ENCODE data around the gene FOXD1. TPM values are rescaled to one million over a fixed set of nuclear protein-coding genes. Genes with fewer than 3 reads are reported as not detected.

Gene FOXD1
- total RNA-seq, 2 experiments from 2014 or later = 0.34 to 0.46 TPM

- ChIA-PET POLR2A (no interaction called here), CTCF (interaction anchor here (1.2 kb wide), 1 partner anchor 11 kb away, joined by 4 read pairs; no protein-coding TSS in a partner anchor)
Measured at GRCh38 chr5:73442996-73443627, 5.5 kb downstream of the FOXD1 start.

GRCh38 chr5:73442231-73442811, 6.3 kb downstream of the FOXD1 start:
- POLR2A ChIA-PET = no interaction called here
- CTCF ChIA-PET = no interaction called here

- POLR2A ChIA-PET = no interaction called here
- CTCF ChIA-PET = interaction anchor here (0.7 to 1.3 kb wide), 3 partner anchors 9 to 21 kb away, joined by 4 to 5 read pairs (median 5); no protein-coding TSS in a partner anchor
Measured at GRCh38 chr5:73441378-73441777, 7.2 kb downstream of the FOXD1 start.

GRCh38 chr5:73440262-73440661, 8.3 kb downstream of the FOXD1 start:
- CTCF ChIA-PET = interaction anchor here (0.6 to 1.3 kb wide), 3 partner anchors 8 to 14 kb away, joined by 3 to 5 read pairs (median 4); no protein-coding TSS in a partner anchor
- POLR2A ChIA-PET = no interaction called here

GRCh38 chr5:73438645-73439470, 9.7 kb downstream of the FOXD1 start:
- ChIA-PET CTCF (interaction anchor here (1.0 to 1.2 kb wide), 2 partner anchors 10 to 12 kb away, joined by 3 to 4 read pairs; partner anchors contain the start of gene FOXD1), POLR2A (no interaction called here)

- ChIA-PET CTCF (interaction anchor here (1.0 to 1.2 kb wide), 3 partner anchors 9 to 13 kb away, joined by 3 to 4 read pairs (median 4); partner anchors contain the start of gene FOXD1), POLR2A (no interaction called here)
Measured at GRCh38 chr5:73437777-73438644, 10.6 kb downstream of the FOXD1 start.

- ChIA-PET POLR2A (no interaction called here), CTCF (interaction anchor here (1.0 kb wide), 1 partner anchor 10 kb away, joined by 4 read pairs; no protein-coding TSS in a partner anchor)
Measured at GRCh38 chr5:73437101-73437776, 11.3 kb downstream of the FOXD1 start.

GRCh38 chr5:73436535-73437100, 12.0 kb downstream of the FOXD1 start:
- CTCF ChIA-PET = no interaction called here

GRCh38 chr5:73435759-73436534, 12.6 kb downstream of the FOXD1 start:
- ChIA-PET POLR2A (no interaction called here), CTCF (interaction anchor here (1.7 kb wide), 1 partner anchor 15 kb away, joined by 5 read pairs; no protein-coding TSS in a partner anchor)

More at GRCh38 chr5:73436535-73437100, 12.0 kb downstream of the FOXD1 start:
- POLR2A ChIA-PET = no interaction called here

- ChIA-PET CTCF (interaction anchor here (1.7 kb wide), 1 partner anchor 16 kb away, joined by 5 read pairs; no protein-coding TSS in a partner anchor), POLR2A (no interaction called here)
Measured at GRCh38 chr5:73434907-73435306, 13.7 kb downstream of the FOXD1 start.

- ChIA-PET POLR2A (no interaction called here), CTCF (interaction anchor here (1.7 kb wide), 1 partner anchor 17 kb away, joined by 5 read pairs; no protein-coding TSS in a partner anchor)
Measured at GRCh38 chr5:73434461-73434860, 14.1 kb downstream of the FOXD1 start.

- ChIA-PET POLR2A (no interaction called here), CTCF (interaction anchor here (1.7 kb wide), 1 partner anchor 17 kb away, joined by 5 read pairs; no protein-coding TSS in a partner anchor)
Measured at GRCh38 chr5:73433982-73434342, 14.6 kb downstream of the FOXD1 start.

- POLR2A ChIA-PET = no interaction called here
- CTCF ChIA-PET = no interaction called here
Measured at GRCh38 chr5:73433272-73433981, 15.2 kb downstream of the FOXD1 start.

- ChIA-PET POLR2A (no interaction called here), CTCF (no interaction called here)
Measured at GRCh38 chr5:73431204-73431851, 17.2 kb downstream of the FOXD1 start.

- ChIA-PET POLR2A (no interaction called here), CTCF (interaction anchor here (1.7 kb wide), 1 partner anchor 25 kb away, joined by 6 read pairs; no protein-coding TSS in a partner anchor)
Measured at GRCh38 chr5:73426034-73426433, 22.5 kb downstream of the FOXD1 start.

GRCh38 chr5:73424556-73424977, 24.0 kb downstream of the FOXD1 start:
- ChIA-PET POLR2A (no interaction called here), CTCF (no interaction called here)

- ChIA-PET POLR2A (no interaction called here), CTCF (no interaction called here)
Measured at GRCh38 chr5:73422164-73422563, 26.4 kb downstream of the FOXD1 start.

All from activated CD8-positive, alpha-beta memory T cell treated with anti-CD3 and anti-CD28 coated beads for 36 hours (primary cell).